Measurements from ENCODE around the gene RBM34.

RBM34 gene

GRCh38 chr1:235131961-235132360 lies 29.1 kb downstream of the RBM34 start:
- Histone ChIP-seq H3K9ac (ENCODE audit: low read depth, low read length, poor library complexity, severe bottlenecking) (no peak overlapping the region), H4K20me1 (ENCODE audit: insufficient read depth, low read length, poor library complexity, severe bottlenecking) (peaks cover 13% of the 10 kb centered on the region), H3K4me2 (ENCODE audit: low read depth, low read length, poor library complexity, severe bottlenecking) (no peak overlapping the region), H3K4me1 (ENCODE audit: insufficient read depth, low read length, poor library complexity, severe bottlenecking) (peaks cover 10% of the 10 kb centered on the region), H3K36me3 (ENCODE audit: insufficient read depth, low read length) (peaks cover 52% of the 10 kb centered on the region; the same call in 1 of the 2 replicates), H3K9me3 (ENCODE audit: insufficient read depth, low read depth, low read length) (no peaks in the 10 kb centered on the region), H3K79me2 (ENCODE audit: insufficient read depth, low read length) (peaks cover 17% of the 10 kb centered on the region), H3K4me3 (ENCODE audit: low read length, poor library complexity, severe bottlenecking) (no peak overlapping the region), H2AFZ (ENCODE audit: low read length) (no peak overlapping the region), H3K27me3 (ENCODE audit: insufficient read depth, low read length, poor library complexity, severe bottlenecking) (no peaks in the 10 kb centered on the region), H3F3A (ENCODE audit: low read depth) (no peaks in the 10 kb centered on the region), H3K9me2 (replicated peaks; ENCODE audit: low read depth, low read length) (no peaks in the 10 kb centered on the region)
- no peak for TF ChIP-seq CTCF (conservative IDR thresholded peaks at IDR 0.05; ENCODE audit: low read length)
- TF ChIP-seq EZH2phosphoT487 (IDR thresholded peaks at IDR 0.05; ENCODE audit: borderline replicate concordance): no peak

GRCh38 chr1:235130766-235131270 lies 30.2 kb downstream of the RBM34 start:
- TF ChIP-seq EZH2phosphoT487 (IDR thresholded peaks at IDR 0.05; ENCODE audit: borderline replicate concordance): no peak
- TF ChIP-seq CTCF (conservative IDR thresholded peaks at IDR 0.05; ENCODE audit: low read length): no peak
- Histone ChIP-seq H3K9ac (ENCODE audit: low read depth, low read length, poor library complexity, severe bottlenecking) (no peak overlapping the region), H4K20me1 (ENCODE audit: insufficient read depth, low read length, poor library complexity, severe bottlenecking) (peaks cover 24% of the 10 kb centered on the region), H3K4me2 (ENCODE audit: low read depth, low read length, poor library complexity, severe bottlenecking) (no peak overlapping the region), H3K4me1 (ENCODE audit: insufficient read depth, low read length, poor library complexity, severe bottlenecking) (peaks cover 14% of the 10 kb centered on the region), H3K36me3 (ENCODE audit: insufficient read depth, low read length) (peaks cover 40% of the 10 kb centered on the region; the same call in 1 of the 2 replicates), H3F3A (ENCODE audit: low read depth) (no peaks in the 10 kb centered on the region), H3K4me3 (ENCODE audit: low read length, poor library complexity, severe bottlenecking) (no peak overlapping the region), H3K9me2 (replicated peaks; ENCODE audit: low read depth, low read length) (no peaks in the 10 kb centered on the region), H3K27me3 (ENCODE audit: insufficient read depth, low read length, poor library complexity, severe bottlenecking) (no peaks in the 10 kb centered on the region), H3K9me3 (ENCODE audit: insufficient read depth, low read depth, low read length) (no peaks in the 10 kb centered on the region), H3K79me2 (ENCODE audit: insufficient read depth, low read length) (peaks cover 29% of the 10 kb centered on the region), H2AFZ (ENCODE audit: low read length) (no peak overlapping the region)

- Histone ChIP-seq H3F3A (ENCODE audit: low read depth) (no peaks in the 10 kb centered on the region), H4K20me1 (ENCODE audit: insufficient read depth, low read length, poor library complexity, severe bottlenecking) (peaks cover 33% of the 10 kb centered on the region), H3K79me2 (ENCODE audit: insufficient read depth, low read length) (peaks cover 37% of the 10 kb centered on the region), H3K9ac (ENCODE audit: low read depth, low read length, poor library complexity, severe bottlenecking) (no peak overlapping the region), H3K36me3 (ENCODE audit: insufficient read depth, low read length) (peaks cover 32% of the 10 kb centered on the region; the same call in 1 of the 2 replicates), H3K9me2 (replicated peaks; ENCODE audit: low read depth, low read length) (no peaks in the 10 kb centered on the region), H2AFZ (ENCODE audit: low read length) (no peak overlapping the region), H3K4me2 (ENCODE audit: low read depth, low read length, poor library complexity, severe bottlenecking) (no peak overlapping the region), H3K27me3 (ENCODE audit: insufficient read depth, low read length, poor library complexity, severe bottlenecking) (no peaks in the 10 kb centered on the region), H3K4me3 (ENCODE audit: low read length, poor library complexity, severe bottlenecking) (no peak overlapping the region), H3K9me3 (ENCODE audit: insufficient read depth, low read depth, low read length) (no peaks in the 10 kb centered on the region), H3K4me1 (ENCODE audit: insufficient read depth, low read length, poor library complexity, severe bottlenecking) (peaks cover 15% of the 10 kb centered on the region)
- no peak for TF ChIP-seq CTCF (conservative IDR thresholded peaks at IDR 0.05; ENCODE audit: low read length)
- TF ChIP-seq EZH2phosphoT487 (IDR thresholded peaks at IDR 0.05; ENCODE audit: borderline replicate concordance): no peak
Measured at GRCh38 chr1:235129774-235130570, 31.1 kb downstream of the RBM34 start.

Data from Loucy (cell line).